ENCODE measurements around the gene SPTLC3.

SPTLC3 gene

GRCh38 chr20:12987261-12987660 lies 21.5 kb upstream of the SPTLC3 start:
- DNase-seq = no peak

- DNase-seq = no peak
Measured at GRCh38 chr20:12989586-12990115, 19.1 kb upstream of the SPTLC3 start.

GRCh38 chr20:12997128-12997655 lies 11.6 kb upstream of the SPTLC3 start:
- no peak for DNase-seq

- no peak for DNase-seq
Measured at GRCh38 chr20:12998046-12998445, 10.7 kb upstream of the SPTLC3 start.

GRCh38 chr20:12999201-12999600 lies 9.6 kb upstream of the SPTLC3 start:
- DNase-seq = no peak

- no peak for DNase-seq
Measured at GRCh38 chr20:13002251-13002650, 6.5 kb upstream of the SPTLC3 start.

GRCh38 chr20:13006825-13007224 lies 1.9 kb upstream of the SPTLC3 start:
- no peak for DNase-seq

- no peak for DNase-seq
Measured at GRCh38 chr20:13007596-13007995, 1.2 kb upstream of the SPTLC3 start.

GRCh38 chr20:13009682-13010406 lies 1.1 kb downstream of the SPTLC3 start:
- DNase-seq = no peak

- DNase-seq = no peak
Measured at GRCh38 chr20:13012886-13013285, 4.1 kb downstream of the SPTLC3 start.

- DNase-seq = no peak
Measured at GRCh38 chr20:13013411-13013810, 4.6 kb downstream of the SPTLC3 start.

- no peak for DNase-seq
Measured at GRCh38 chr20:13017235-13017634, 8.5 kb downstream of the SPTLC3 start.

- no peak for DNase-seq
Measured at GRCh38 chr20:13017883-13018535, 9.2 kb downstream of the SPTLC3 start.

- no peak for DNase-seq
Measured at GRCh38 chr20:13021205-13021970, 12.6 kb downstream of the SPTLC3 start.

GRCh38 chr20:13022401-13023155 lies 13.8 kb downstream of the SPTLC3 start:
- no peak for DNase-seq

GRCh38 chr20:13024596-13024995 lies 15.8 kb downstream of the SPTLC3 start:
- no peak for DNase-seq

GRCh38 chr20:13025181-13025580 lies 16.4 kb downstream of the SPTLC3 start:
- DNase-seq = no peak

GRCh38 chr20:13028001-13028400 lies 19.2 kb downstream of the SPTLC3 start:
- DNase-seq = no peak

- DNase-seq = no peak
Measured at GRCh38 chr20:13028673-13029072, 19.9 kb downstream of the SPTLC3 start.

- DNase-seq = no peak
Measured at GRCh38 chr20:13029687-13030375, 21.1 kb downstream of the SPTLC3 start.

GRCh38 chr20:13031751-13032150 lies 23.0 kb downstream of the SPTLC3 start:
- DNase-seq = no peak

- DNase-seq = no peak
Measured at GRCh38 chr20:13034115-13034514, 25.3 kb downstream of the SPTLC3 start.
